Keratinocyte (primary cell): ENCODE results near the gene IFNA21. TPM values are rescaled to one million over a fixed set of nuclear protein-coding genes. Genes with fewer than 3 reads are reported as not detected.

Source experiments
- DNase-seq: peaks from one replicate; pipeline ENCODE4 v3.0.0-alpha.2; 2011; ENCODE audit warnings: low read depth, missing footprints, low spot score
- FAIRE-seq: peaks from 2 replicates; lab custom pipeline; 2011; peaks lifted over from hg19 to GRCh38; lab: Jason Lieb, UNC
- H2AFZ ChIP-seq: 2 replicates; pipeline ENCODE4 v1.6.0; 2012; ENCODE audit warnings: low read length, control low read depth, inconsistent platforms; ENCODE audit not compliant: control insufficient read depth
- H3K27ac ChIP-seq: 2 replicates; pipeline ENCODE4 v1.5.1; 2011; ENCODE audit warnings: low read length; ENCODE audit not compliant: control insufficient read depth, insufficient read depth
- H3K27me3 ChIP-seq: 3 replicates; pipeline ENCODE4 v1.6.0; 2011; ENCODE audit warnings: low read length; ENCODE audit not compliant: control insufficient read depth, insufficient read depth; ENCODE audit errors: extremely low read depth
- H3K36me3 ChIP-seq, 2 experiments: 2 replicates in 1 of 2; 3 replicates in 1 of 2; pipeline ENCODE4 v1.5.1; 2011; ENCODE audit warnings: low read length in 2 of 2, mild to moderate bottlenecking in 1 of 2; ENCODE audit not compliant: control insufficient read depth in 2 of 2, insufficient read depth in 2 of 2; ENCODE audit errors: extremely low read depth in 1 of 2
- H3K4me1 ChIP-seq: 3 replicates; pipeline ENCODE4 v1.5.1; 2011; ENCODE audit warnings: low read length; ENCODE audit not compliant: control insufficient read depth, insufficient read depth; ENCODE audit errors: extremely low read depth
- H3K4me2 ChIP-seq: 3 replicates; pipeline ENCODE4 v1.6.0; 2011; ENCODE audit warnings: low read depth, low read length; ENCODE audit not compliant: control insufficient read depth, insufficient read depth; ENCODE audit errors: extremely low read depth
- H3K4me3 ChIP-seq, 3 experiments: fragments of 200-600 bp in 1 of 3; sonication (generic) in 1 of 3; 2 replicates in 2 of 3; 3 replicates in 1 of 3; pipeline ENCODE4 v1.5.1; 2011 to 2016; ENCODE audit warnings: low read length in 3 of 3, mild to moderate bottlenecking in 3 of 3, control low read depth in 2 of 3, inconsistent platforms in 1 of 3, low read depth in 1 of 3, mixed read lengths in 1 of 3, mixed run types in 1 of 3, moderate library complexity in 1 of 3; ENCODE audit not compliant: control insufficient read depth in 2 of 3, insufficient read depth in 2 of 3; ENCODE audit errors: extremely low read depth in 1 of 3
- H3K79me2 ChIP-seq: 2 replicates; pipeline ENCODE4 v1.6.0; 2012; ENCODE audit warnings: low read length; ENCODE audit not compliant: control insufficient read depth, insufficient read depth
- H3K9ac ChIP-seq: 3 replicates; pipeline ENCODE4 v1.6.0; 2011; ENCODE audit warnings: low read length; ENCODE audit not compliant: control insufficient read depth, insufficient read depth; ENCODE audit errors: extremely low read depth
- H3K9me1 ChIP-seq: 3 replicates; pipeline ENCODE4 v1.6.0; 2011; ENCODE audit warnings: low read length; ENCODE audit not compliant: control insufficient read depth, insufficient read depth; ENCODE audit errors: extremely low read depth
- H3K9me3 ChIP-seq: 2 replicates; pipeline ENCODE4 v1.5.1; 2012; ENCODE audit warnings: low read depth, low read length; ENCODE audit not compliant: control insufficient read depth
- H4K20me1 ChIP-seq: 3 replicates; pipeline ENCODE4 v1.6.0; 2011; ENCODE audit warnings: low read length; ENCODE audit not compliant: control insufficient read depth, insufficient read depth; ENCODE audit errors: extremely low read depth
- CTCF ChIP-seq, 3 experiments: IDR thresholded peaks in 1 of 3; conservative IDR thresholded peaks in 1 of 3; optimal IDR thresholded peaks in 1 of 3; 2 replicates in 2 of 3; 3 replicates in 1 of 3; pipeline versions ENCODE3 to v1.5.1; 2011; ENCODE audit warnings: low read length in 3 of 3, mild to moderate bottlenecking in 3 of 3, moderate library complexity in 2 of 3, control low read depth in 1 of 3, inconsistent platforms in 1 of 3; ENCODE audit not compliant: insufficient read depth in 2 of 3; ENCODE audit errors: extremely low read depth in 1 of 3
- EZH2 ChIP-seq: IDR thresholded peaks from one replicate; pipeline ENCODE4 v1.6.1; 2012; ENCODE audit warnings: inconsistent platforms, mild to moderate bottlenecking, low read length, moderate library complexity
- dilution Hi-C: fragments of 300-500 bp; cut with MboI; formaldehyde crosslinking; loops from one replicate; pipeline ENCODE4 v1.7.0; 2020; ENCODE audit warnings: low sequenced_read_pairs; ENCODE audit not compliant: extremely low pct_ligation_motif_present
- polyA plus RNA-seq, 5 experiments: library from polyadenylated mRNA; depleted of rRNA in 3 of 5; stranded (reverse) in 3 of 5; stranded (forward) in 1 of 5; unstranded in 1 of 5; fragments of >200 nt; gene quantifications; 1 replicate in 1 of 5; 2 replicates in 3 of 5; 3 replicates in 1 of 5; pipeline versions ENCODE4 v1.2.1 to v1.2.3, GENCODE V29; 2011 to 2012; ENCODE audit warnings: missing spikeins in 2 of 5, low read depth in 1 of 5, low replicate concordance in 1 of 5

Gene IFNA21
- polyA plus RNA-seq, 1 donor (not counting 4 experiments of a cell fraction or from before 2014, with no cell fraction given) = not detected

- Histone ChIP-seq H2AFZ (no peak overlapping the region), H3K4me2 (no peak overlapping the region)
- DNase-seq = no peak
These were observed 13.0 kb downstream of the IFNA21 start for GRCh38 chr9:21153336-21154017.

GRCh38 chr9:21144603-21145002 is 21.9 kb downstream of the IFNA21 start:
- H3K4me3 ChIP-seq = no peak overlapping the region
- H3K79me2 ChIP-seq = no peaks in the 10 kb centered on the region
- no peak overlapping the region for H2AFZ ChIP-seq
- H3K4me1 ChIP-seq = no peaks in the 10 kb centered on the region
- no peak for FAIRE-seq
- no peaks in the 10 kb centered on the region for H3K9me3 ChIP-seq
- H4K20me1 ChIP-seq = no peaks in the 10 kb centered on the region
- H3K27me3 ChIP-seq = peaks cover 8% of the 10 kb centered on the region
- TF ChIP-seq EZH2 = no peak
- TF ChIP-seq CTCF (optimal IDR thresholded peaks at IDR 0.05 in 1 of 3, IDR thresholded peaks at IDR 0.05 in 1 of 3, conservative IDR thresholded peaks at IDR 0.05 in 1 of 3; ENCODE audit: extremely low read depth in 1 of 3, insufficient read depth in 2 of 3, low read length in 3 of 3) = no peak
- H3K9ac ChIP-seq = no peak overlapping the region
- no peaks in the 10 kb centered on the region for H3K9me1 ChIP-seq
- DNase-seq = no peak
- no peak overlapping the region for H3K4me2 ChIP-seq
- H3K36me3 ChIP-seq = no peaks in the 10 kb centered on the region
- H3K27ac ChIP-seq = no peak overlapping the region
- dilution Hi-C loops = no loop called here

More at GRCh38 chr9:21153336-21154017, 13.0 kb downstream of the IFNA21 start:
- dilution Hi-C loops = no loop called here
- Histone ChIP-seq H3K9me1 (no peaks in the 10 kb centered on the region), H3K4me3 (no peak overlapping the region), H3K9ac (no peak overlapping the region), H3K27ac (no peak overlapping the region), H4K20me1 (no peaks in the 10 kb centered on the region), H3K27me3 (peaks cover 4% of the 10 kb centered on the region), H3K4me1 (no peaks in the 10 kb centered on the region), H3K79me2 (no peaks in the 10 kb centered on the region), H3K36me3 (no peaks in the 10 kb centered on the region), H3K9me3 (no peaks in the 10 kb centered on the region)
- no peak for FAIRE-seq
- TF ChIP-seq EZH2 = no peak
- no peak for TF ChIP-seq CTCF (optimal IDR thresholded peaks at IDR 0.05 in 1 of 3, IDR thresholded peaks at IDR 0.05 in 1 of 3, conservative IDR thresholded peaks at IDR 0.05 in 1 of 3; ENCODE audit: extremely low read depth in 1 of 3, insufficient read depth in 2 of 3, low read length in 3 of 3)
